Osteoblast (primary cell): ENCODE data around the gene PGC. TPM values are rescaled to one million over a fixed set of nuclear protein-coding genes. Genes with fewer than 3 reads are reported as not detected.
A peak's percentile ranks its signal among the peaks of the same experiment; 100 is the strongest.

Experiments used
- DNase-seq: peaks from one replicate; pipeline ENCODE4 v3.0.0; 2011; ENCODE audit warnings: low spot score, mixed read lengths; ENCODE audit not compliant: insufficient read length; ENCODE audit errors: missing footprints
- H2AFZ ChIP-seq: 2 replicates; pipeline ENCODE4 v1.6.0; 2011; ENCODE audit warnings: mild to moderate bottlenecking, low read length
- H3K27ac ChIP-seq: 2 replicates; pipeline ENCODE4 v1.5.1; 2011; ENCODE audit warnings: mild to moderate bottlenecking, low read depth, low read length, moderate library complexity
- H3K27me3 ChIP-seq: 2 replicates; pipeline ENCODE4 v1.6.0; 2012; ENCODE audit warnings: mild to moderate bottlenecking, control low read depth, inconsistent platforms, low read length, moderate library complexity; ENCODE audit not compliant: insufficient read depth
- H3K36me3 ChIP-seq: 2 replicates; pipeline ENCODE4 v1.5.1; 2011; ENCODE audit warnings: mild to moderate bottlenecking, low read length, control low read depth, moderate library complexity; ENCODE audit not compliant: insufficient read depth
- H3K4me1 ChIP-seq: 2 replicates; pipeline ENCODE4 v1.5.1; 2011; ENCODE audit warnings: mild to moderate bottlenecking, low read length, control low read depth, moderate library complexity; ENCODE audit not compliant: insufficient read depth
- H3K4me2 ChIP-seq: 2 replicates; pipeline ENCODE4 v1.6.0; 2011; ENCODE audit warnings: mild to moderate bottlenecking, low read length; ENCODE audit not compliant: insufficient read depth
- H3K4me3 ChIP-seq: fragments of 200-600 bp; sonication (generic); 3 replicates; pipeline ENCODE4 v1.5.1; 2012; ENCODE audit warnings: mild to moderate bottlenecking, low read length, inconsistent platforms; ENCODE audit not compliant: insufficient read depth
- H3K79me2 ChIP-seq: 2 replicates; pipeline ENCODE4 v1.6.0; 2012; ENCODE audit warnings: mild to moderate bottlenecking, low read length, control low read depth, inconsistent platforms; ENCODE audit not compliant: insufficient read depth
- H3K9me3 ChIP-seq: 2 replicates; pipeline ENCODE4 v1.5.1; 2011; ENCODE audit warnings: low read depth, low read length, control low read depth
- H4K20me1 ChIP-seq: 2 replicates; pipeline ENCODE4 v1.6.0; 2012; ENCODE audit warnings: mild to moderate bottlenecking, low read length, control low read depth; ENCODE audit not compliant: insufficient read depth
- CTCF ChIP-seq: IDR thresholded peaks from 2 replicates; pipeline ENCODE4 v1.5.1; 2011; ENCODE audit warnings: mild to moderate bottlenecking, low read depth, low read length, moderate library complexity; ENCODE audit errors: extremely low read depth
- total RNA-seq: library from RNA; depleted of rRNA; stranded (reverse); fragments of >200 nt; gene quantifications from 2 replicates; pipeline ENCODE4 v1.2.3, GENCODE V29; 2012

PGC gene
- total RNA-seq, 1 donor: not detected

GRCh38 chr6:41730531-41731436 lies 16.4 kb downstream of the PGC start:
- no peak overlapping the region for H3K4me3 ChIP-seq
- H3K9me3 ChIP-seq: no peaks in the 10 kb centered on the region
- H3K36me3 ChIP-seq: no peaks in the 10 kb centered on the region
- no peak overlapping the region for H3K27ac ChIP-seq
- peaks cover 22% of the 10 kb centered on the region for H4K20me1 ChIP-seq
- H3K4me2 ChIP-seq: no peak overlapping the region
- H3K4me1 ChIP-seq: peaks cover 24% of the 10 kb centered on the region
- H2AFZ ChIP-seq: no peak overlapping the region
- no peak for TF ChIP-seq CTCF
- DNase-seq: peak; percentile 85
- H3K79me2 ChIP-seq: peaks cover 46% of the 10 kb centered on the region
- H3K27me3 ChIP-seq: no peaks in the 10 kb centered on the region

DNA sequence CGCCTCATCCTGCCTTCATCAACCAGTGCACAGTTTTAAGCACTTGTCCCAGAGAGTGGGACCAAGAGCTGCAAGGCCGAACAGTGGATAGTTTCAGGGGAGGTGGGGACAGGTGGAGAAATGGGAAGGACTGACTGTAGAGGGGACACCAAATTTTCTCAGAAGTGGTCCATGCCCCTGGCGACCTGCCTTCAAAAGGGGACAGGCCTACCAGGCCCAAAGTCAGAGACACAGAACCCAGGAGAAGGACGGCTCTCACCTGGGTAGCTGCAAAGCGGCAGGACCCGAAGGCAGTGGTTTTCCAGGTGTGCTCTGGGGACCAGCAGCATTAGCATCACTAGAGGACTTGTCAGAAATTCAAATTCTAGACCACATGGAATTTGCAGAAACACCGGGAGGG lies 17.6 kb downstream of the PGC start:
- Histone ChIP-seq H4K20me1 (peaks cover 25% of the 10 kb centered on the region), H3K4me2 (no peak overlapping the region), H3K27ac (no peak overlapping the region), H3K36me3 (no peaks in the 10 kb centered on the region), H3K79me2 (peaks cover 52% of the 10 kb centered on the region), H3K4me3 (no peak overlapping the region), H3K9me3 (no peaks in the 10 kb centered on the region), H3K27me3 (no peaks in the 10 kb centered on the region), H2AFZ (no peak overlapping the region), H3K4me1 (peaks cover 22% of the 10 kb centered on the region)
- TF ChIP-seq CTCF: no peak
- DNase-seq: no peak

DNA sequence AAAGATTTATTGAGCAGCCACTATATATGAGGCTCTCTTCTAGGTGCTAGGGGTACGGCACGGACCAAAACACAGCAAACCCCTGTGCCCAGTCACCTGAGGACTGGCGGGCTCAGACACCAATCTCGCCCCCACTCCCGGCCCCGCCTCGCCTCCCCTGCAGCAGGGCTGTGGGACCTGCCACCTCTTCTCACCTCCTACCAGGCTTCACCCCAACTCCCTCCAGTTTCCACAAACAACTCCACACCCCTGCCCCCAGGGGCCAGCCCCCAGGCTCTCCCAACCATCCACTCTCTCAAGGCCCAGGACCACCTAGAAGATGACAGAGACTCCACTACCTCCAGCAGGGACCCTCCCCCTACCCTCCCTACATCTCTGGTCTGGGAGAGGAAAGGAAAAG lies 18.2 kb downstream of the PGC start:
- H3K4me1 ChIP-seq: peaks cover 28% of the 10 kb centered on the region
- DNase-seq: peak; percentile 65
- H3K4me2 ChIP-seq: no peak overlapping the region
- TF ChIP-seq CTCF: no peak
- peaks cover 26% of the 10 kb centered on the region for H4K20me1 ChIP-seq
- H3K79me2 ChIP-seq: peaks cover 52% of the 10 kb centered on the region
- no peak overlapping the region for H3K27ac ChIP-seq
- no peaks in the 10 kb centered on the region for H3K27me3 ChIP-seq
- H3K4me3 ChIP-seq: no peak overlapping the region
- H2AFZ ChIP-seq: no peak overlapping the region
- H3K36me3 ChIP-seq: no peaks in the 10 kb centered on the region
- no peaks in the 10 kb centered on the region for H3K9me3 ChIP-seq

DNA sequence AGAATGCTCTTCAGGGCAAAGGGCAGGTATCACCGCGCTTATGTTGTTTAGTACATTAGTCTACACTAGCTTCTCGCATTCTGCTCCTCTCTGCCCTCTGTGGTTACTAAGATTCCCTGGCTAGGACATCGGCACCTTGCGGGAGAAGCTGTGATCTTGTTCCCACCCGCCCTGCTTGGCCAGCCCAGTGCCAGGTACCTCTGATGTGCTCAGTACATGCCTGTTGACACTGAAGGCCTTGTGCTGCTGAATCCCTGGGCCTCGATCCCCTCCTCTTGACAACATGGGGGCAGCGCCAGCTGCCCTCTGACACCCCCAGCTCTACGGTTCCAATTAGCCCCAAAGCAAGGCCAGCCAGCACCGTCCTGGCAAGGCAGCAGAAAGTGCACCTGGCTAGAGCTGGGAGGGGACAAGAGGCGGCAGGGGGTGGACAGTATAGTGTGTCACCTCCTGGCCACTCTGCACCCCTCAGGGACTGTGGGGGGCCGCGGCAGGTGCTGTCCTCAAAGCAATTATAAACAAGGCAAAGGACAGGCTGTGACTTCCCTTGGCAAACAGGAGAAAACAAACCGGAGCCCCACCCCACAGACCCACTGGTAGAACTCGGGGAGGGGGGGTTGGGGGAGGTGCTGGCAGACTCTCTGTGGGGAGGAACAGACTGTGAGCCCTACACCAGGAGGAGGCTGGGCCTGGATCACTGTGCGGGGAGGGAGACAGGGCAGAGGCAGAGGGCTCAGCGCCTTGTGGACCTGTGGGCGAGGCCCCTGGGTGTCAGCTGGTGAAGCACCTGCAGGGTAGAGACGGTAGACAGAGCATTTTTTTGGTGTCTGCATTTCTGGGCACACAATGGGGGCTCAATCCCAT lies 18.9 kb downstream of the PGC start:
- Histone ChIP-seq H3K9me3 (no peaks in the 10 kb centered on the region), H3K79me2 (peaks cover 57% of the 10 kb centered on the region), H3K27me3 (no peaks in the 10 kb centered on the region), H3K4me2 (no peak overlapping the region), H3K27ac (no peak overlapping the region), H3K4me1 (peaks cover 35% of the 10 kb centered on the region), H4K20me1 (peaks cover 26% of the 10 kb centered on the region), H2AFZ (no peak overlapping the region), H3K4me3 (no peak overlapping the region), H3K36me3 (no peaks in the 10 kb centered on the region)
- TF ChIP-seq CTCF: no peak
- peak; percentile 34 for DNase-seq
